NCI-H1930 (cell line): ENCODE data around the gene TTYH2.

Experiments used
- DNase-seq, 2 experiments: peaks; one replicate each; lab custom pipeline; 2025; lab: John Stamatoyannopoulos, UW

The TTYH2 gene

DNA sequence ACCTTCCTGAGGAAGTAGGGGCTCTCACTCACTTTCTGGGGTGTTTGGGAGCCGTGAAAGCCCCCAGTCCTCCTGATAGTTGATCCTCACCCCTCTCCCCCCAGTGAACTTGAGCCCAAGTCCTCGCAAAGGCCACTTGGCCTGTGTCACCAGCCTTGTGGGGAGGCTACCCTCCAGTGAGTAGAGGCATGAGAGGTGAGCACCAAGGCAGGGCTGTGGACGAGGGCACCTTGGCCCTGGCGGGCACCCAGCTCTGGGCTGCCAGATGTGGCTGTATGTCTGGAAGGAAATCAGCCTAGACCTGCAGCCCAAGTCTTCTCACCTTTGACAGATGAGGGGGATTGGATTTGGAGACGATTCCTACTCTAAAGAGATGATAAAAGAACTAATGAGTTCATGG lies 3.1 kb downstream of the TTYH2 start:
- no peak for DNase-seq

DNA sequence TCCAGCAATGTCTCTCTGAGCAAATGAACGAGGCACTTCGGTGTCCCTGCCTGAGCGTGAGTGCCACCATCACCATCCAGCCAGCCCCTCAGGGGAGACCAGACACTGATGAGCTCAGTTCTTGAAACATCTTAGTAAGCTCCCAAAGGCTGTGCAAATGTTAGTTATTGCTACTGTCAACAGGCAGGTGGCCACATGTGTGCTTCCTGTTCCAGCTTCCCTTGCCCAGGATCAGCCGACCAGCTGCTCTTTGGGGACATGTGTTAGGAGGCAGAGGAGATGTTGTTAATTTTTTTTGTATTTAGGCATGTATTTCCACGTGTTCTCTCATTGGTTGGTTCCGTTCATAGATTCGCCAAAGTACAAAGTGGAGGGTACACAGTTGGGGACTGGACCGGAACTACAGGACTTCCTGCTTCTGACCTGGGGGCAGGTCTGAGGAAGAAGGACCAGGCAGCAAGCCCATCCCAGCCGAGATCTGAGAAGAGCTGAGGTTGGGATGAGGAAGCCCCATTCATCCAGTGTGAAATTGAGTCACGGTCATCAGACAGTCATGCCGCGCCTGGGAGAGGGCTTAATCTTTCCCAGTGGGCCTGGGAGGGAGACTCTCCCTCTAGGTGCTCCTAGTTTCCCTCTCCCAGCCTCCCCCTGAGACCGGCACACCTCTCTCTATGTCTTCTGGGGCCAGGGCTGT lies 3.8 kb downstream of the TTYH2 start:
- no peak for DNase-seq

DNA sequence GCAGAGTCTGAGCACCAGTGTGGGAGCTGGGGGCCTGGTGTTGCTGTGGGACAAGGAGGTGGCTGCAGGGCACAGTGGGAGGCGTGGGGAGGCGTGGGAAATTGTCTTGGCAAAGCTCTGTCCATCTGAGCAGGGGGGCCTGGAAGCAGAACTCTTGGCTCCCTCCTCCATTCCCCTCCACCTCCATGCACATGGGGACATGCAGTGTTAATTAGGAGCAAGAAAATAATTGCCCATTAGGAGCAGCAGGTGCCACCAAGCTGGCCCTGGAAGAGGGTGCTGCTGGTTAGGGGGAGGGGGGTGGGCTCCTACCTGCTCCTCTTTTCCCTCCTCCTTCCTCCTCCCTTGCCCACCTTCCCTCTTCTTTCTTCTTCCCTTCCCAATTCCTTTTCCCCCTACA lies 4.5 kb downstream of the TTYH2 start:
- no peak for DNase-seq

DNA sequence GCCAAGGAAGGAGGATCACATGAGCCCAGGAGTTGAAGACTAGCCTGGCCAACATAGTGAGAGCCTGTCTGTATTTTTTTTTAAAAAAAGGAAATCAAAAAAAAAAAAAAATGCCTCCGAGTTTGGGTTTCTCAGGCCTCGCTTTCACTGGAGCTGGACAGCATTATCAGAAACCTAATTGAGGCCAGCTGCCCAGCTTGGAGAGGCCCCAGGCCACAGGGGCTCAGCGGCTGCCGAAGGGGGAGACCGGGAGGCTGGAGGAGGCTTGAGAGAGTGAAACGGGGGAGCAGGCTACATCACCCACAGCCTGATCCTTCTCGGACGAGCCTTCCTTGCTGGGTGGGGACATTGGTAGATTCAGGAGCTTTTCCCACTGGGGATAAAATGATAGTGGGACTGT lies 5.1 kb downstream of the TTYH2 start:
- DNase-seq = no peak

DNA sequence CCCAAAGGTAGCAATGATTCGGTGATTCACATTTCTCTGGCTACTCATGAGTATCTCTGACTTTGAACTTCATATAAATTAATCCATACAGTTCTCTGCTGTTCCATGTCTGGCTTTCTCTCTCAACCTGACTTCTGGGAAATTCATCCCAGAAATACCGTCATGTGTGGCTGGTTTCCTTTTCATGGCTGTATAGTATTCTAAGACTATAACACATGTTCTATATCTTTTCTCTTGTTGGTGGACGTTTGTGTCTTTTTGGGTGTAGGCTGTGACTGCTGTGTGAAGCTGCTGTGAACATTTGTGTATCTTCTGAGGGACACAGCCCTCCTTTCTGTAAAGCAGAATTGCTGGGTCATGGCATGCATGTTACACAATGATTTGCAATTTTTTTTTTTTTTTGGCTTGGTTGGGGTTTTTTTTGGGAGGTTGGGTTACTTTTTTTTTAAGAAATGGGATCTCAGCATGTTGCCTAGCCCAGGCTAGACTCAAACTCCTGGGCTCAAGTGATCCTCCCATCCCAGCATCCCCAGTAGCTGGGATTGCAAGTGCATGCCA lies 6.3 kb downstream of the TTYH2 start:
- DNase-seq = no peak

DNA sequence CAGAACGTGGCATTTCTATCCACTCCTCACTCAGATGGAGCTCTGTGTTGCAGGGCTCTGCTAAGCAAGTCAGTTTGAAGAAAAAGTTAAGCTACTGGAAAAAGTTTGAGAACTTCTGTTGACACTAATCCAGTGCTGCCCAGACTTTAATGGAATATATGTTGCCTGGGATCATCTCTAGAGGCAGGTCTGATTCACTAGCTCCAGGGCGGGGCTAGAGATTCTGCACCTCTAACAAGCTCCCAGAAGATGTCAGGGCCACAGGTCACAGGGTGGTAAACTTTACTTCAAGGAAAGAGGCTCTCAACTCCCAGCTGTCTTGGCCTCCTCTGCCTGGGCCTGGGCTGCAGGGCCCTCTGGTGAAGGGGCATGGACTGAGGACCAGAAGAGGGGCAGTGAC lies 6.8 kb downstream of the TTYH2 start:
- DNase-seq = no peak

DNA sequence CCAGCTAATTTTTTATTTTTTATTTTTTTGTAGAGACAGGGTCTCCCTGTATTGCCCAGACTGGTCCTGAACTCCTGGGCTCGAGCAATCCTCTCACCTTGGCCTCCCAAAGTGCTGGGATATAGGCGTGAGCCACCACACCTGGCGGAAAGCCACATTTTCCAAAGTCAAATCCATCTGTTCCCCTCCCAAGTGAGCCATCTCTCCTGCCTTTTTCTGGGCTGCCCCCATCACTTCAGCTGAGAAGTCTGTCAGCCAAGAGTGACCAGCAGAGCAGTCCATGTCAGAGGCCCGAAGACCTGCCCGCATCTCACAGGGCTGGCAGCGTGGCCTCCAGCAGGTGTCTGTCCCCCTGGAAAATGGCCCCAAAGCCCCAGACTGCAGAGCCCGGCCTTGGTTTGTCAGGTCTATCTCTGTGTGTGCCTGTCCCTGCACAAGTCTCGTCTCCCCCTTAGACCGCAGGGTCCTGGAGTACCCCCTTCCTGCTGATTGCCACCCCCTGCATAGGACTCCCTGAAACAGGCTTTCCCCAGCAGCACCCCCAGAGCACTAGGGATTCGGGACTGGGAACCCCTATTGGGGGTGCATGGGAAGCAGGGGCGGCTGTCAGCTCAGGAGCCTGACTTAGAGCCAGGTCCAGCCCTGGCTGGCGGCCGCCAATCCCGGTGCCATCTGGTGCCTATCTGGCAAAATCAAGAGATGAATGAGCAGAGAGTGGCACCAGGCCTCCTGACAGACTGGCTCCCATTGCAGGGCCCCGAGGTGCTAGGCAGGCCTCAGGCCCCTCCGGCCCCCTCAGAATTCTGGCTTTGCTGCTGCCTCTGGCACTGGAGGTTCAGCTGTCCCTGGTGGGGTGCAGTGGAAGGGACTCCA lies 7.8 kb downstream of the TTYH2 start:
- DNase-seq = no peak

DNA sequence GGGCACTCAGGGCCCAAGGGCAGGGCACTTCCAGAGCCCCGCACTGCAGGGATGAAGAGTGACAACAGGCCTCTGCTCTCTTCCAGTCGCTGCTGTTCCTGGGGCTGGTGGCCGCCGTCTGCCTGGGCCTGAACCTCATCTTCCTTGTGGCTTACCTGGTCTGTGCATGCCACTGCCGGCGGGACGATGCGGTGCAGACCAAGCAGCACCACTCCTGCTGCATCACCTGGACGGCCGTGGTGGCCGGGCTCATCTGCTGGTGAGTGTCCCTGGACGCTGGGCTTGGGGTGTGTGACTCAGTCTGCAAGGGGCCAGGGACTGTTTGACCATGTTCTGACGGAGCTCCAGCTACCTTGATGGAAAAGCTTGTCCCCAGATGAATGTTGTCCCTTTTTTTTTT lies 9.0 kb downstream of the TTYH2 start:
- no peak for DNase-seq

DNA sequence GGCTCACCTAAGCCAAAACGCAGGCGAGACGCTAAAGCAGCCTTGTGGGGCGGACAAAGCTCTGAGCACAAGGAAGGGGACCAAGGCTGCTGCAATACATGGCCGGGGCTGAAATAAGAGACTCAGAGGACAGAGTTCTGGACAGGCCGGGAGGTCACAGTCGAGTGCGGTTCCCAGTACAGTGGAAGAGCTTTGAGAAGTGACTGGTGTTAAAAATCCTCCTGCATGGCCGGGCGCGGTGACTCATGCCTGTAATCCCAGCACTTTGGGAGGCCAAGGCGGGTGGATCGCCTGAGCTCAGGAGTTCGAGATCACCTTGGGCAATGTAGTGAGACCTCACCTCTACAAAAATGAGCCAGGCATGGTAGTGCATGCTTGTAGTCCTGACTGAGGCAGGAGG lies 10.5 kb downstream of the TTYH2 start:
- DNase-seq = no peak

DNA sequence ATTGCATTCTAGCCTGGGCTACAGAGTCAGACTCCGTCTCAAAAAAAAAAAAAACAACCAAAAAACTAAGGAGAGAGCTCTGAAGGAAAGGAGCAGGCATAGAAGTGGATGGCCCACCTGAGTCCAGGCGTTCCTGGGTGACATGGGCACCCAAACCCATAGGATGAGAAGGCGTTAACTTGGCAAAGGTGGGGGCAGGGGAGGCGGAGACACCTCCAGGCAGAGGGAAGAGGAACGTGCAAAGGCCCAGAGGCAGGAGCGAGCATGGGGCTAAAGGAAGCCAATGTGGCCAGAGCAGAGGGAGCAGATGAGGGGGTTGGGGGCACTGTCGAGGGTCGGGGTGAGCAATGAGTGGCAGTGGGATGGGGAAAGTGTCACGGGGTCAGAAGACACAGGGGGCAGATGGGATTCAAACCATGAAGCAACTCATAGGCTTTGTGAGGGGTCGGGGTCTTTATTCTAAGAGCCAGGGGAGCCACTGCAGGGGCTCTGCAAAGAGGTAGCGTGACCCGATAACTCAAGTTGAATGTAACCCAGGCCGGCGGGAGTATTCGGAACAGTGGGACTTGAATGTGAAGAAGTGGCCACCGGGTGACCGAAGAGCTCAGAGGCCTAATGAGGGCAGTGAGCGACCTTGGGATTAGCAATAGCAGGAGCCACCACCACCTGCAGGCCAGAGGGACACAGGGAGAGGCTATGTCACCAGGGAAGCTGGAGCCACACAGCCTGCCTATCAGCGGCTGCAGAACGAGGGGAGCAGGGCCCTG lies 11.8 kb downstream of the TTYH2 start:
- no peak for DNase-seq

DNA sequence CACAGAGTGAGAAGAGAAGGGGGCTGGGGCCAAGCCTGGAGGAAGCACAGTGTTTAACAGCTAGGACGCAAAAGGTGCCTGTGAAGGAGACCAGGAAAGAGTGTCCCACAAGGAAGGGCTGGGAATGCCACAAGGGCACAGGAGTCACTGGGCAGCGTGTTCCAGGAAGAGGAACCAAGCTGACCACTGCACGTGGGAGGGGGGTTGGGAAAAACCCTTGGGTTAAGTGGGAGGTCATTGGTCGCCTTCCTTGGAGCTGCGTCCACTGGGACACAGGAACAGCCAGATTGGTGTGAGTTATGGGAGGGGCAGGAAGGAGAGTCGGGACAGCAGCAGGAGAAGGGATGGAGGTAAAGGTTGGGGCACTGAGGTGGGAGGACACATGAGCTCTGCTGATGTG lies 12.9 kb downstream of the TTYH2 start:
- no peak for DNase-seq

DNA sequence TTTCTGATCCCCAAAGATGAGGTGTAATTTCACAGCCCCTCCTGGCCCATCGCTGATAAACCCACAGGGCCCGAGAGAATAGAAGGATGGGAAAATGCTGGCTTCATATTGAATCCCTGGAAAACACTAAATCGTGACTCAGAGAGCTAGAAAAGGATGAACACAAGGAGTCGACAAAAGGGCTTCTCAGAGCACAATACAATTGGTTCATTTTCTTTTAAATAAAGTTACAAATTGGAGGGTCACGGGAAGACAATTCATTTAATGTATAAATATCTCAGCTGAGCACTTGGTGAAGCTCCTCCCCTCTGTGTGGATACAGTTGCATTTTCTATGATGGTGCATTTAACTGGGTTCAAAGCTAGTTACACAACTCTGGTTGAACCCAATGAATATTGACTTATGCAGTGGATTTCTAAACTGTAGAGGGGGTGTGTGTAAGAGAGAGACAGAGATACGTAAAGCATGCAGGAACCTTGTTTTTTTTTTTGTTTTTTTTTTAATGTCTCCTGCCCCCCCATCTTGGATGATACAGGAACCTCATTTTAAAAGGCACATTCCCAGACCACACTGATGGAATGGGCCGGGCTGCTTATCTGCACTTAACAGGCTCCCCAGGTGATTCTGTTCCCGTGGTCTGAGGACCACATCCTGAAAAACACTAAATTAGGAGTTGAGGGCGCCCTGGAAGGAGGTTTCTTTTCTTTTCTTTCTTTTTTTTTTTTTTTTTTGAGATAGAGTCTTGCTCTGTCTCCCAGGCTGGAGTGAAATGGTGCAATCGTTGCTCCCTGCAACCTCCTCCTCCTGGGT lies 14.1 kb downstream of the TTYH2 start:
- DNase-seq = no peak

DNA sequence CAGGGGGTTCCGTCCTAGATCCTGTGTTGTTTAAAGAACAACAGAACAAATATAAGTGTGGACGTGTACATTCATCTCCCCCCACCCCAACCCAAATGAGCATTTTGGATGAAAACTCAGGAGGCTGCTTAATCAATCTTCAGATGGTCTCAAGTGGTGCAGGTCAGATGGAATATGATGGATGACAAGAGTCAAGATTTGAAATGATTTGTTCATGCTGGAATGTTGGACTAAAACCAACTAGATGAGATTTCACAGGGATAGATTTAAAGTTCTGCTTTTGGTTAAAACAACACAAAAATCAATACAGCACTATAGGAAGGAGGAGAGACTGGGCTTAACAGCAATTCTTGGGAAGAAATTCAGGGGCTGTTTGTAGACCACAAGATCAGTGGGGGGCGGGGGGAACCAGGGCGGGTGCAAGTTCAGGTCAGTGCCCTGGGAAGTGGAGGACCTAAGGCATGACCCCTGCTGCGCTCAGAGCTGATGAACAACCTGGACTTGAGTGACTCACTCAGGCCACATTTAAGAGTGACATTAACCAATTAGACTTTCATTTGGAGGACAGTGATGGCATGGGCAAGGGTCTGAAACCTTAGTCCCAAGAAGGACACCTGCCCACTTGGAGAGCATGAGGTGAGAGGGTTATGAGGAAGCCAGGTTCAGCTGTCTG lies 15.1 kb downstream of the TTYH2 start:
- DNase-seq = no peak

DNA sequence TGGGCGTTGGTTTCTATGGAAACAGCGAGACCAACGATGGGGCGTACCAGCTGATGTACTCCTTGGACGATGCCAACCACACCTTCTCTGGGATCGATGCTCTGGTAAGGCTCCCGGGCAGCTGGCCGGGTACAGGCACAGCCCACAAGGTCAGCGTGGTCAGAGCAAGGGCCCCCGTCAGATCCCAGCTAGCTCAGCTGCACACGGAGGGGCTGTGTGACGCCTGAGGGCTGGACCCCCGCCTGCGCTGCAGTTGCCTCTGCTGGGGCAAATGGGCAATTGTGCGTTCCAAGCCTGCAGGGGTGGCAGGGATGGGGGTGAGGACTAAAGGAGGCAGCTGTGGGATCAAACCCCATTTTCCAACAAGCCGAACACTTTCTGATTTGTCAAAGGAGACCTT lies 17.5 kb downstream of the TTYH2 start:
- no peak for DNase-seq

DNA sequence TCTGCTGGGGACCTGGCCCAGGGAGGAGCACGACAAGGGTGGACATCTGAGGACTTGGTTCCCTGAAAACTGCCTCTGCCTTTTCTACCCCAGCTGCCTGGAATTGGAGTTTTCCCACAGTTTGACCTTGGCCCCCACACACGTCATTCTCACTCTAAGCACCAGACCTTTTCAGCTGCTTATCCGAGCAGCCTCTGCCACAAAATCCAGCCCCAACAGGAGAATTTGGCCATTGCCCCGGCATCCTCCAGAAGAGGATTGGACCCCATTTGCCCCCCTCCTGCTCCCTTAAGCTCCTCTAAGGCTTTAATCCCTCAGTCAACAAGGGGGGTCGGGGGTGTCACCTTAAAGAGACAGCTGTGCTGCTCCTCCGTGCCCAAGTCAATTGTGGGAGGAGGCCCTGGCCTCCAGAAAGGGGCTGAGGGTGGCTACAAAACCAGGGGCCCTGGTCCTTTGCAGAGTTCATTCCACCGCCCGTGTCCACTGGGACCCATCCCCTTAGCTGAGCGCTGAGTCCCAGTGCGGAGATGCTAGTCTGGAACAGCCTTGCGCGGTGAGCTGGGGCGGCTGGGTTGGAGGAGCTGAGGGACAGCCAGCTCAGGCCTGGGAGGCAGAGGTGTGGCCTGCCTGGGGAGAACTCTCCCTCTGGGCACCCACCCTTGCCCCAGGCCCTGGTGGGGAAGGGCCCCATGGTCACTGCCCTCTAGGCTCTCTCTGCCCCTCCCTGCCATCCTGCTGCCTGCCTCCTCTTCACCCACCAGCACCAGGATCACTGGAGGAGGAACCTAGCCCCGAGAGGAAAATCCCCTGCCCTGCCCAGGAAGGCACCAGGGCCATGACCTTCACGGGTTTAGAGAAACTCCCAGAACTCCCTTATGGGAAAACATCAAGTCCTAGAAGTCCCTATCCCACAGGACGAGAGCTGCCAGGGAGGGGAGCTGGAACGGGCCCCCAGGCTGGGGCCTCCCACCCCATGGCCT lies 18.8 kb downstream of the TTYH2 start:
- DNase-seq = no peak

DNA sequence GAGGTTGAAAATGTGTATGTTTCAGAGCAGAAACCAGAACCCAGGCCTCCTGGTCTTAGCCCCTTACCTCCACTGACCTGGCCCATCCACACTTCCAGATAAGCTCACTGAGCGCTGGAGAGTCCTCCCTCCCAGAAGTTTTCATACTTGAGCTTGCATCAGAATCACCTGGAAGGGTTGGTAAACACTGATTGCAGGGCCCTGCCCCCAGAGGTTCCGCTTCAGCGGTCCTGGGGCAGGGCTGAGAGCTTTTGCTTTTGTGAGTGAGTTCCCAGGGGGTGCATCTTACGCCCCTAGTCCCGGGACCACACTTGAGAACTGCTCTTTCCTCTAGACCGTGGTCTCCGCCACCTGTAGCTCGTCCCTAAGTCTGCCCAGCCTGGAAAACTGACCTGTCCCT lies 20.6 kb downstream of the TTYH2 start:
- DNase-seq = no peak

DNA sequence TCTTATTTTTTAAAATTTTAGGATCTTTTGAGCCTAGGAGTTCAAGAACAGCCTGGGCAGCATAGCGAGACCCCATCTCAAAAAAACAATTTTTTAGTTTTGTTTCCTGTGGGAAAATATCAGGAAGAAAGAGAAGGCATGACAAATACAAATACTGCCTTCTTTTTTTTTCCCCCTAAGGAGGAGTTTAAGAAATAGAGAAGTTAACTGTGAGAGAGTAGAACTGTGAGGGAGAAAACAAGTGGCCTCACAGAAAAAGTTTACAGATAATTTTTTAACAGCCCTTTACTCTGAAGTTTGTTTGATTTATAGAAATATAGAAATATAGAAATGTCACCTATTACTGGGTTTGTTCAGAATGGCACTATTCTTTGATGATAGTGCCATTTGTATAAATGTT lies 21.1 kb downstream of the TTYH2 start:
- no peak for DNase-seq

DNA sequence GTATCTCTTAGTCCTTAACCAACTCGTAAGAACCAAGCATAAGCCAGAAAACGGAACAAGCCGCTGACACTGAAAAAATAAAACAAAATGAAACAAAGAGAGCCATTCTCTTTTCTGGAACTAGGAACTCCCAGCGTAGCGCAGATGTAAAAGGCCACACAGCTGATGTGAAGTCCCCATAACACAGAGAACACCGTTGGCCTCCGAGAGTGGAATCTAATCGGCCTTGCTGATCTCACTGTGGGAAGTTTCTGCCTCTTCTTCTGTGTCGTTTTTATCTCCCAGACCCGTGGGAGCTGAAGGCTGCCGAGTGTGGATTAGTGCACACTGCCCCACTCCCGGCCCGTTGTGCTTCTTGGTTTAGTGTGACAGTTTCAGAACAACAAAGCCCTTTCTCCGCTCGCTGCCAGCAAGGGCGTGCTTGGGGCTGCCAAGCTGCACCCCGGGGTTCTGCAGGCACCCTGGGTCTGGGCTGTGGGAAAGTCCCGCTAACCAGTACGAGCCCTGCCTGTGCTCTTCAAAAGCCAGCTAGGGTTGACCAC lies 21.7 kb downstream of the TTYH2 start:
- no peak for DNase-seq

DNA sequence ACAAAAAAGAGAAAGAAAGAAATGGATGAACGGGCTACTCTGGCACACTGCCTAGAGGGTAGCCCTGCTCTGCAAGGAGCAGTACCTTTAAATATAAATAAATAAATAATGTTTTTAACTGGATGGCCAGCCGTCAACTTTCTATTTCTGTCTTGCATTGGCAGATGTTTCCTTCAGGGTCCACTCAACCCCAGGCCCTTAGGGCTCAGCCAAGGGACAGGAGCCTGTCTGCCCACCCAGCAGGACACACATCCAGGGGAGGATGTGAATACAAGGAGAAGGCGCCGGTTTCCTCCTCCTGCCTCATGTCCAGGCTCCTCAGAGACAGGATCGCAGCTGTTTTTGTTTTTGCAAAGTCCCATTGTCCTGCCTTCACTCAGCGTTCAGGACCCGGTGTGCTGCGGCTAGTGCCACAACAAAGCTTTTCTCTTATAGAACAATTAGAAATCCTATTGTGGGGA lies 22.6 kb downstream of the TTYH2 start:
- no peak for DNase-seq

DNA sequence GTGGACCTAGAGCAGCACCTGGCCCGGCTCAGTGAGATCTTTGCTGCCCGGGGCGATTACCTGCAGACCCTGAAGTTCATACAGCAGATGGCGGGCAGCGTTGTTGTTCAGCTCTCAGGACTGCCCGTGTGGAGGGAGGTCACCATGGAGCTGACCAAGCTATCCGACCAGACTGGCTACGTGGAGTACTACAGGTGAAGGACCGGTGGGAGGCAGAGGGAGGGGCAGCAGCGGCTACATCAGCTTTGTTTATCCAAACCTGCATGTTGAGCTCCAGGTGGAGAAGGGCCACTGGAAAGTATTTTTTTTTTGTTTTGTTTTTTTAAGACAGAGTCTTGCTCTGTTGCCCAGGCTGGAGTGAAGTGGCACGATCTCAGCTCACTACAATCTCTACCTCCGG lies 23.9 kb downstream of the TTYH2 start:
- no peak for DNase-seq
